Measurements from ENCODE around the gene F7.

DNA sequence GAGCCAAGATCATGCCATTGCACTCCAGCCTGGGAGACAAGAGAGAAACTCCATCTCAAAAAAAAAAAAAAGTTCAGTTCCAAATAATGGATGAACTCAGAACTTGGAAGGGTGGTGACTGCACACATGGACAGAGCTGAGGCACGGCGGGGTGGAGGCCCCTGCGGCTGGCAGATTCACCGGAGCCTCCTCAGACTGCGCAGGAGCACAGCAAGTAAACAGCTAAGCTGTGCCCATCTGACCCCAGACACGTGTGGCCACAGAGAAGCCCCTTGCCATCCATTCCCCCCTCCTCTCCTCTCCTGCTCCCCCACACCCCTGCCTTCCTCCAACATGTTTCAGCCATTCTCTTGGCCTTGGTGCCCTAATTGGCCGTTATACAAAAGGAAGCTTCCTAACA, 37.3 kb downstream of the F7 start:
- TF ChIP-seq, protein P1, sequence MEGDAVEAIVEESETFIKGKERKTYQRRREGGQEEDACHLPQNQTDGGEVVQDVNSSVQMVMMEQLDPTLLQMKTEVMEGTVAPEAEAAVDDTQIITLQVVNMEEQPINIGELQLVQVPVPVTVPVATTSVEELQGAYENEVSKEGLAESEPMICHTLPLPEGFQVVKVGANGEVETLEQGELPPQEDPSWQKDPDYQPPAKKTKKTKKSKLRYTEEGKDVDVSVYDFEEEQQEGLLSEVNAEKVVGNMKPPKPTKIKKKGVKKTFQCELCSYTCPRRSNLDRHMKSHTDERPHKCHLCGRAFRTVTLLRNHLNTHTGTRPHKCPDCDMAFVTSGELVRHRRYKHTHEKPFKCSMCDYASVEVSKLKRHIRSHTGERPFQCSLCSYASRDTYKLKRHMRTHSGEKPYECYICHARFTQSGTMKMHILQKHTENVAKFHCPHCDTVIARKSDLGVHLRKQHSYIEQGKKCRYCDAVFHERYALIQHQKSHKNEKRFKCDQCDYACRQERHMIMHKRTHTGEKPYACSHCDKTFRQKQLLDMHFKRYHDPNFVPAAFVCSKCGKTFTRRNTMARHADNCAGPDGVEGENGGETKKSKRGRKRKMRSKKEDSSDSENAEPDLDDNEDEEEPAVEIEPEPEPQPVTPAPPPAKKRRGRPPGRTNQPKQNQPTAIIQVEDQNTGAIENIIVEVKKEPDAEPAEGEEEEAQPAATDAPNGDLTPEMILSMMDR (conservative IDR thresholded peaks at IDR 0.05 in 1 of 2, IDR thresholded peaks at IDR 0.05 in 1 of 2; ENCODE audit: low read depth in 1 of 2, low read length in 2 of 2) = no peak
- TF ChIP-seq EZH2 (IDR thresholded peaks at IDR 0.05; ENCODE audit: low read length, missing control alignments) = no peak

Measured in fibroblast of lung (primary cell).